Mesothelial cell of epicardium (in vitro differentiated cells): ENCODE measurements around the gene COL4A2. TPM values are rescaled to one million over a fixed set of nuclear protein-coding genes. Genes with fewer than 3 reads are reported as not detected.

Experiments used
- DNase-seq, 2 experiments: peaks; one replicate each; pipeline ENCODE4 v3.0.0; 2021; ENCODE audit warnings: low spot score in 2 of 2; ENCODE audit not compliant: unreplicated experiment in 2 of 2
- H3K27ac Mint-ChIP-seq: 2 replicates; pipeline ENCODE4 v1.8.0; 2021; ENCODE audit warnings: mixed read lengths
- H3K27me3 Mint-ChIP-seq: 2 replicates; pipeline ENCODE4 v1.8.0; 2021; ENCODE audit warnings: low read depth, mixed read lengths
- H3K36me3 Mint-ChIP-seq: 2 replicates; pipeline ENCODE4 v1.8.0; 2021; ENCODE audit warnings: mixed read lengths
- H3K4me1 Mint-ChIP-seq: 2 replicates; pipeline ENCODE4 v1.8.0; 2021; ENCODE audit warnings: mixed read lengths
- H3K4me3 Mint-ChIP-seq: 2 replicates; pipeline ENCODE4 v1.8.0; 2021; ENCODE audit warnings: mild to moderate bottlenecking, moderate library complexity, mixed read lengths
- H3K9me3 Mint-ChIP-seq: 2 replicates; pipeline ENCODE4 v1.8.0; 2021; ENCODE audit warnings: mixed read lengths
- total RNA-seq: library from RNA; stranded (reverse); gene quantifications from 3 replicates; pipeline ENCODE4 v1.2.1, GENCODE V29; 2021
- TF ChIP-seq, protein P1 (sequence below): fragments of 200-600 bp; sonication (generic); IDR thresholded peaks from one replicate; pipeline ENCODE4 v1.5.0; 2021; ENCODE audit warnings: antibody characterized with exemption; ENCODE audit not compliant: unreplicated experiment

The COL4A2 gene
- total RNA-seq, 1 donor from 2014 or later = 469 TPM

- DNase-seq = no peak
- no peak overlapping the region for H3K4me3 Mint-ChIP-seq
- peaks cover 44% of the 10 kb centered on the region for H3K4me1 Mint-ChIP-seq
- H3K27me3 Mint-ChIP-seq = no peaks in the 10 kb centered on the region
- peaks cover 11% of the 10 kb centered on the region for H3K36me3 Mint-ChIP-seq
- peak overlapping the region; percentile 66 for H3K27ac Mint-ChIP-seq
- no peaks in the 10 kb centered on the region for H3K9me3 Mint-ChIP-seq
- TF ChIP-seq, protein P1, sequence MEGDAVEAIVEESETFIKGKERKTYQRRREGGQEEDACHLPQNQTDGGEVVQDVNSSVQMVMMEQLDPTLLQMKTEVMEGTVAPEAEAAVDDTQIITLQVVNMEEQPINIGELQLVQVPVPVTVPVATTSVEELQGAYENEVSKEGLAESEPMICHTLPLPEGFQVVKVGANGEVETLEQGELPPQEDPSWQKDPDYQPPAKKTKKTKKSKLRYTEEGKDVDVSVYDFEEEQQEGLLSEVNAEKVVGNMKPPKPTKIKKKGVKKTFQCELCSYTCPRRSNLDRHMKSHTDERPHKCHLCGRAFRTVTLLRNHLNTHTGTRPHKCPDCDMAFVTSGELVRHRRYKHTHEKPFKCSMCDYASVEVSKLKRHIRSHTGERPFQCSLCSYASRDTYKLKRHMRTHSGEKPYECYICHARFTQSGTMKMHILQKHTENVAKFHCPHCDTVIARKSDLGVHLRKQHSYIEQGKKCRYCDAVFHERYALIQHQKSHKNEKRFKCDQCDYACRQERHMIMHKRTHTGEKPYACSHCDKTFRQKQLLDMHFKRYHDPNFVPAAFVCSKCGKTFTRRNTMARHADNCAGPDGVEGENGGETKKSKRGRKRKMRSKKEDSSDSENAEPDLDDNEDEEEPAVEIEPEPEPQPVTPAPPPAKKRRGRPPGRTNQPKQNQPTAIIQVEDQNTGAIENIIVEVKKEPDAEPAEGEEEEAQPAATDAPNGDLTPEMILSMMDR = no peak
Observed at GRCh38 chr13:110398564-110399507, 91.8 kb downstream of the COL4A2 start.

DNA sequence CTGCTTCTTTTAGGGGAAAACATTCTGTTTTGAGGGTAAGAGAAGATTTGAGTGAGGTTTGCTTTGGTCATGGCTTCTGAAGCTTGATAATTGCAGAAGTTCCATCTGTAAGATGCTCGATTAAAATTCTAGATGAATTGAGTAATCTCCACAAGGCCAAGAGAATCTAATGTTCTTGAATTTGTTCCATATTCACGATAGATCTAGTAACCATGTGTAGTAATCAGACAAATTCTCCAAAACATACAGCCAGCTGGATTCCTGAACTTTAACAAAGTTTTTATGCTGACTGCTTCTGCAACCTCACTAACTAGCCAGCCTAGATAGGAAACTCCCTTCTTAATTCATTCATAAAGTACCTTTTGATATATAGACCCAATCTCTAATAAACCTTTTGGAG, 92.7 kb downstream of the COL4A2 start:
- Mint-ChIP-seq H3K4me3 (no peak overlapping the region), H3K9me3 (no peaks in the 10 kb centered on the region), H3K4me1 (peaks cover 41% of the 10 kb centered on the region), H3K36me3 (peaks cover 11% of the 10 kb centered on the region), H3K27ac (no peak overlapping the region), H3K27me3 (no peaks in the 10 kb centered on the region)
- TF ChIP-seq, protein P1 = no peak
- no peak for DNase-seq

DNA sequence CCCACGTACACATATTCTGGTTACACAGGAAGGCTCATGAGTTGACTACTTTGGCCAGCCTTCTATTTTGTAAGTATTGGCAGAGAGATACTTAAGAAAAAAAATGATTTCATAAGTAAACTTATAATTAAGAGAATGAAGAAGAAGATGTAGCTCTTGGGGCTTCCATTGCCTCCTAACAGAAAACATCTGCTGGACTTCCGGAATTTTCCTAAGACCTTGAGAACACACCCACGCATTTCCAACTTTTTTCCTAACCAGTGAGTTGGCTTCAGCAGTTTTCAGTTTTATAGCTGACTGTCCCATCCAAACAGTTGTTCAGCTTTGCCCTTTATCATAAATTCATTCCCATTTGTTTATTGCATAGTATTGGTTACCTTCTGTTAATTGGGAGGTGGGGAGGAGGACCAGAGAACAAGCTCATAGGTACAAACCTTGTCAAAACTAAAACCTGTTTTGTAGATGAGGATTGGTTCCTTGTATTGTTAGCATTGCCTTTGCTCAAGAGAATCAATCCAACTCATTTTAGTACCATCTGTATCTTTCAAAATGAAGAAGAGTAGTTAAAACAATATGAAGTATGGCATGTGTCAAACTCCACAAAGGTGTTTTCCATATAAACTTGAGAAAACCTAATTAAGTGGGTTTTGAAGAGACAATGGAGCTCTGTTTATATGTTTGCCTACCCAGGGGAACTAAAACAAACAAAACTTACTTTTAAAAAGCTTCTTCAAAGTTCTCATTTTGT, 93.9 kb downstream of the COL4A2 start:
- H3K9me3 Mint-ChIP-seq = no peaks in the 10 kb centered on the region
- H3K4me3 Mint-ChIP-seq = no peak overlapping the region
- TF ChIP-seq, protein P1 = no peak
- H3K27ac Mint-ChIP-seq = no peak overlapping the region
- H3K36me3 Mint-ChIP-seq = peaks cover 11% of the 10 kb centered on the region
- no peaks in the 10 kb centered on the region for H3K27me3 Mint-ChIP-seq
- peaks cover 44% of the 10 kb centered on the region for H3K4me1 Mint-ChIP-seq
- DNase-seq = no peak

DNA sequence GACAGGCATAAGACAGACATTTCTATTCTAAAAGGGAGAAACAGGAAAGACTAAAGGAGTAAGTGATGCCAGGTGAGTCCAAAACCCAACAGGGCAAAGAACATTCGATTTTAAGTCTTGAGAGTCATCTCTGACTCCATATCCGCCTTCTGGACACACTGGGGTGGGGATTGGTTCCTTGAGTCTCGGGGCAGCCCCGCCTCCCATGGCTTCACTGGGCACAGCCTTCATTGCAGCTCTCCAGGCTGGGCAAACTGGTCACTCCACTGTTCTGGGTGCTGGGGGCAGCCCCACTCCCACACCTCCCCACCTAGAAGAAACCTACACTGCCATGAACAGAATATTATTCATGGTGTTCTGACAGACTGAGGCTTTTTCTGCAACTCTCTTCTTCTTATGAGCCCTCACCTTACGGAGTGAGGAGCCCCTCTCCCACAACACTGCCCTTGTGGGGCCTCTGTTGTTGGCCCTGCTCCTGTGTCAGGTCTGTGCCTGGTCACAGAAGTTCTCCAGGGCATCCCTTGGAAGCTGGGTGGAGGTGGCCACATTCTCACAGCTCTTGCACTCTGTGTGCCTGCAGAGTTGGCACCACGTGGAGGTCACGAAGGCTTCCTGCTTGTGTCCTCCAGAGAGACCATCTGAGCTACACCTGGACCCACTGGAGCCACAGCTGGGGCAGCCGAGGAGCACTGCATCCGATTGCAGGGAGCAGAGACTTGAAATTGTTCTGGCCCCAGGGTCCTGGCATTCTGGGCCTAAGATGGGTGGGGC, 95.4 kb downstream of the COL4A2 start:
- H3K36me3 Mint-ChIP-seq = peaks cover 8% of the 10 kb centered on the region
- H3K27me3 Mint-ChIP-seq = no peaks in the 10 kb centered on the region
- no peak overlapping the region for H3K27ac Mint-ChIP-seq
- DNase-seq = no peak
- peaks cover 47% of the 10 kb centered on the region for H3K4me1 Mint-ChIP-seq
- no peak overlapping the region for H3K4me3 Mint-ChIP-seq
- H3K9me3 Mint-ChIP-seq = no peaks in the 10 kb centered on the region
- TF ChIP-seq, protein P1 = no peak

DNA sequence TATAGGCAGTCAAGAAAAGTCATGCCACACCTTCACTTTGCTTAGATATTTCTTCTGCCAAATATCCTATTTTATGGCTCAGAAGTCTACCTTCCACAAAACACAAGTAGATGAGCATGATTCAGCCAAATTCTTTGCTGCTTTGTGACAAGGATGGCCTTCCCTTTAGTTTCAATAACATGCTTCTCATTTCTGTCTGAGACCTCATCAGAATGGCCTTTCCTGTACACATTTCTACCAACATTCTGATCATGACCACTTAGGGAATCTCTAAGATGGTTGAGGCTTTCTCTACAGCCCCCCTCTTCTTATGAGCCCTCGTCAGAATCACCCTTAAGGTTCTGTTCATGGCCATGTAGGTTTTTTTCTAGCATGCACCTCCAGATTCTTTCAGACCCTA, 96.2 kb downstream of the COL4A2 start:
- Mint-ChIP-seq H3K36me3 (peaks cover 9% of the 10 kb centered on the region), H3K9me3 (no peaks in the 10 kb centered on the region), H3K27me3 (no peaks in the 10 kb centered on the region), H3K4me3 (no peak overlapping the region), H3K4me1 (peaks cover 47% of the 10 kb centered on the region), H3K27ac (no peak overlapping the region)
- DNase-seq = no peak
- TF ChIP-seq, protein P1 = no peak
